ENCODE results near the gene B3GNT3. TPM values are rescaled to one million over a fixed set of nuclear protein-coding genes. Genes with fewer than 3 reads are reported as not detected.

B3GNT3 gene
- total RNA-seq, 1 donor from 2014 or later: not detected

- Mint-ChIP-seq H3K36me3 (ENCODE audit: low read depth) (peaks cover 2% of the 10 kb centered on the region), H3K4me1 (peaks cover 6% of the 10 kb centered on the region), H3K27ac (no peak overlapping the region), H3K4me3 (no peak overlapping the region), H3K27me3 (peaks cover 7% of the 10 kb centered on the region), H3K9me3 (no peaks in the 10 kb centered on the region)
- intact Hi-C loops (cut with micrococcal nuclease): no loop called here
- ChIA-PET CTCF (no interaction called here), POLR2A (no interaction called here)
- DNase-seq: no peak
- no peak for ATAC-seq (ENCODE audit: low read depth)
- no peak for TF ChIP-seq CTCF (IDR thresholded peaks at IDR 0.05)
Observed at GRCh38 chr19:17811681-17812080, 16.7 kb downstream of the B3GNT3 start.

- ATAC-seq (ENCODE audit: low read depth): no peak
- H3K4me1 Mint-ChIP-seq: peaks cover 6% of the 10 kb centered on the region
- intact Hi-C loops (cut with micrococcal nuclease): no loop called here
- no peak overlapping the region for H3K4me3 Mint-ChIP-seq
- peaks cover 2% of the 10 kb centered on the region for H3K36me3 Mint-ChIP-seq (ENCODE audit: low read depth)
- H3K9me3 Mint-ChIP-seq: no peaks in the 10 kb centered on the region
- peaks cover 7% of the 10 kb centered on the region for H3K27me3 Mint-ChIP-seq
- TF ChIP-seq CTCF (IDR thresholded peaks at IDR 0.05): no peak
- ChIA-PET CTCF (no interaction called here), POLR2A (no interaction called here)
- no peak for DNase-seq
- no peak overlapping the region for H3K27ac Mint-ChIP-seq
Observed at GRCh38 chr19:17812099-17812498, 17.2 kb downstream of the B3GNT3 start.

- DNase-seq (no peak), ATAC-seq (ENCODE audit: low read depth) (no peak)
- H3K27me3 Mint-ChIP-seq: no peaks in the 10 kb centered on the region
- H3K4me3 Mint-ChIP-seq: no peak overlapping the region
- ChIA-PET CTCF (no interaction called here), POLR2A (interaction anchor here (0.6 to 0.7 kb wide), 3 partner anchors 13 to 387 kb away, joined by 3 to 15 read pairs (median 3); no protein-coding TSS in a partner anchor)
- H3K4me1 Mint-ChIP-seq: no peaks in the 10 kb centered on the region
- H3K36me3 Mint-ChIP-seq (ENCODE audit: low read depth): peaks cover 2% of the 10 kb centered on the region
- TF ChIP-seq CTCF (IDR thresholded peaks at IDR 0.05): no peak
- intact Hi-C loops (cut with micrococcal nuclease): no loop called here
- no peak overlapping the region for H3K27ac Mint-ChIP-seq
- no peaks in the 10 kb centered on the region for H3K9me3 Mint-ChIP-seq
Observed at GRCh38 chr19:17817668-17818363, 22.9 kb downstream of the B3GNT3 start.

- ChIA-PET CTCF (no interaction called here), POLR2A (interaction anchor here (0.7 kb wide), 3 partner anchors 69 to 432 kb away, joined by 4 to 7 read pairs (median 6); no protein-coding TSS in a partner anchor)
- Mint-ChIP-seq H3K27ac (no peak within 1 kb of the TSS), H3K9me3 (no peaks in the 10 kb centered on the region), H3K36me3 (ENCODE audit: low read depth) (peaks cover 11% of the 10 kb centered on the region), H3K4me3 (no peak within 1 kb of the TSS), H3K27me3 (no peaks in the 10 kb centered on the region), H3K4me1 (no peaks in the 10 kb centered on the region)
- DNase-seq: no peak
- intact Hi-C loops (cut with micrococcal nuclease): no loop called here
- no peak for TF ChIP-seq CTCF (IDR thresholded peaks at IDR 0.05)
- ATAC-seq (ENCODE audit: low read depth): no peak
Observed at GRCh38 chr19:17821190-17821589, 26.3 kb downstream of the B3GNT3 start, which contains the start of gene INSL3. Gene INSL3 (minus strand): TSS chr19:17821519. CDS start chr19:17821506, 13 bp downstream.

- Mint-ChIP-seq H3K27ac (no peak overlapping the region), H3K4me3 (no peak overlapping the region), H3K27me3 (no peaks in the 10 kb centered on the region), H3K36me3 (ENCODE audit: low read depth) (peaks cover 30% of the 10 kb centered on the region), H3K4me1 (no peaks in the 10 kb centered on the region), H3K9me3 (no peaks in the 10 kb centered on the region)
- ChIA-PET POLR2A (interaction anchor here (0.6 to 1.5 kb wide), 5 partner anchors 16 to 269 kb away, joined by 3 to 10 read pairs (median 4); partner anchors contain the start of gene JAK3), CTCF (interaction anchor here (1.0 kb wide), 2 partner anchors 14 to 35 kb away, joined by 3 read pairs; partner anchors contain the start of gene RPL18A)
- DNase-seq (no peak), ATAC-seq (ENCODE audit: low read depth) (no peak)
- TF ChIP-seq CTCF (IDR thresholded peaks at IDR 0.05): no peak
- intact Hi-C loops (cut with micrococcal nuclease): no loop called here
Observed at GRCh38 chr19:17824339-17824738, 29.4 kb downstream of the B3GNT3 start.
